ENCODE measurements around the gene TADA2A. TPM values are rescaled to one million over a fixed set of nuclear protein-coding genes. Genes with fewer than 3 reads are reported as not detected.

Gene TADA2A
- total RNA-seq, 4 donors from 2014 or later: 6.7 to 8.9 (median 7.6) TPM

DNA sequence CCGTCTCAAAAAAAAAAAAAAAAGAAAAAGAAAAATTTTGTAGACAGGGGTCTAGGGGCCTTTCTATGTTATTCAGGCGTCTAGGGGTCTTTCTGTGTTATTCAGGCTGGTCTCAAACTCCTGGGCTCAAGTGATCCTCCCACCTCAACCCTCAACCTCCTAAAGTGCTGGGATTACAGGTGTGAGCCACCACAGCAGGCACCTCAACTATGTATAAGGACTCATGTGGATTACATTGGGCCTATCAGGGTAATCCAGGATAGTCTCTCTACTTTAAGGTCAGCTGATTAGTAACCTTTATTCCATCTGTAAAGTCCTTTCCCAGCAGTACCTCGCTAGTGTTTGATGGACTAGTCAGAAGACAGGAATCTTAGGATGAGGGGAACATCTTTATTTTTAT is 22.4 kb downstream of the TADA2A start:
- Histone ChIP-seq H3K27ac (peak overlapping the region in 3 of 4 donors; percentile 78 to 89 (median 85)), H3K27me3 (no peaks in the 10 kb centered on the region), H3K4me3 (no peak overlapping the region), H3K9me3 (no peaks in the 10 kb centered on the region), H3K4me1 (peaks cover 0 to 25% (median 0%) of the 10 kb centered on the region in 3 donors), H3K36me3 (peaks cover 6 to 76% (median 18%) of the 10 kb centered on the region in 3 donors)
- WGBS, 2 donors: 85 to 94% methylated on average over 3 of the region's 3 CpGs
- DNase-seq: no peak
- no peak for TF ChIP-seq POLR2A (IDR thresholded peaks at IDR 0.05)
- TF ChIP-seq, protein P1, sequence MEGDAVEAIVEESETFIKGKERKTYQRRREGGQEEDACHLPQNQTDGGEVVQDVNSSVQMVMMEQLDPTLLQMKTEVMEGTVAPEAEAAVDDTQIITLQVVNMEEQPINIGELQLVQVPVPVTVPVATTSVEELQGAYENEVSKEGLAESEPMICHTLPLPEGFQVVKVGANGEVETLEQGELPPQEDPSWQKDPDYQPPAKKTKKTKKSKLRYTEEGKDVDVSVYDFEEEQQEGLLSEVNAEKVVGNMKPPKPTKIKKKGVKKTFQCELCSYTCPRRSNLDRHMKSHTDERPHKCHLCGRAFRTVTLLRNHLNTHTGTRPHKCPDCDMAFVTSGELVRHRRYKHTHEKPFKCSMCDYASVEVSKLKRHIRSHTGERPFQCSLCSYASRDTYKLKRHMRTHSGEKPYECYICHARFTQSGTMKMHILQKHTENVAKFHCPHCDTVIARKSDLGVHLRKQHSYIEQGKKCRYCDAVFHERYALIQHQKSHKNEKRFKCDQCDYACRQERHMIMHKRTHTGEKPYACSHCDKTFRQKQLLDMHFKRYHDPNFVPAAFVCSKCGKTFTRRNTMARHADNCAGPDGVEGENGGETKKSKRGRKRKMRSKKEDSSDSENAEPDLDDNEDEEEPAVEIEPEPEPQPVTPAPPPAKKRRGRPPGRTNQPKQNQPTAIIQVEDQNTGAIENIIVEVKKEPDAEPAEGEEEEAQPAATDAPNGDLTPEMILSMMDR (IDR thresholded peaks at IDR 0.05): no peak
- intact Hi-C loops (cut with DNase I): no loop called here

DNA sequence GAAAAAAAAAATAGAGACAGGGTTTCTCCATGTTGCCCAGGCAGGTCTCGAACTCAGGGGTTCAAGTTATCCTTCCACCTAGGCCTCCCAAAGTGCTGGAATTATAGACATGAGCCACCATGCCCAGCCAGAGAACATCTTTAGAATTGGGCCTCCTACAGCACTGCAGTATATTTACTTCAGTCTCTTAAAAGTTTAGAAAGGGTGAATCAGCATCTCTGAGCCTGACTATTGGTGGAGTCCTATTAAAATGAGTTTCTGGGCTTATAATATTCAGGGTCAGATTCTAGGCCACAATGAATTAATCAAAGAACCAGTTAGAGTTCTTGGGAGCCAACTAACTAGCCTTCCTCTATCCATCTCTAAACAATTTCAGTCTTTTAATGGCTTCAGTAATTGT is 22.8 kb downstream of the TADA2A start:
- TF ChIP-seq, protein P1 (IDR thresholded peaks at IDR 0.05): no peak
- no peak for TF ChIP-seq POLR2A (IDR thresholded peaks at IDR 0.05)
- Histone ChIP-seq H3K9me3 (no peaks in the 10 kb centered on the region), H3K27ac (peak overlapping the region; percentile 63 to 89 (median 82)), H3K4me3 (no peak overlapping the region), H3K4me1 (peaks cover 0 to 25% (median 0%) of the 10 kb centered on the region in 3 donors), H3K27me3 (no peaks in the 10 kb centered on the region), H3K36me3 (peaks cover 6 to 74% (median 13%) of the 10 kb centered on the region in 3 donors)
- intact Hi-C loops (cut with DNase I): no loop called here
- 93 to 94% methylated on average over 1 of the region's 1 CpG for WGBS, 2 donors
- no peak for DNase-seq

DNA sequence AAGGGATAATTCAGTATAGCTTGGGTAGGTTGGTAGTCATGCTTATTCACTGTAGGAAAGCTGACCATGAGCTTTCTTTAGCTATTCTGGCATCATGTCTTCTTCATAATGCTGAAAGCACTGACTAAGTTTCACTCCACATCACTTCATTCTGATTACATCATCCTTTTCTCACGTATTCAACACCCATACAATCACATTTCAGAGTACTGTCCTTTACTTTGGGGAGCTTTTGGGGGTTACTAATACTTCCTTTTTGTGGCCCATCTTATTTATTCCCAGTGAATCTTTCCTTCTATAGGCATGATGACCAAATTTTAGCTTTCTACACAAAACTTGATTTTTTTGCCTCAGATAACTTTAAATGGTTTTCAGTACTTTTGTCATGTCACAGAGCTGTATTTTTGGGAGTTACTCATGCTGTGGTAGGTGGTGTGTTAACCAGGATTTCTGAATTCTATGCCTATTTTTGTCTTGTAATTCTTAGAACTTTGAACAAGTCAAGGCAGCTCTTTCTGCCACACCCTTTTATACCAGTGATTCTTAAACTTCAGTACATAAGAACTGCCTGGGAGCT is 23.5 kb downstream of the TADA2A start:
- Histone ChIP-seq H3K27ac (peak overlapping the region; percentile 63 to 89 (median 82)), H3K9me3 (no peaks in the 10 kb centered on the region), H3K4me1 (peaks cover 0 to 25% (median 0%) of the 10 kb centered on the region in 3 donors), H3K27me3 (no peaks in the 10 kb centered on the region), H3K4me3 (no peak overlapping the region), H3K36me3 (peaks cover 2 to 71% (median 8%) of the 10 kb centered on the region in 3 donors)
- TF ChIP-seq, protein P1 (IDR thresholded peaks at IDR 0.05): no peak
- no peak for TF ChIP-seq POLR2A (IDR thresholded peaks at IDR 0.05)
- intact Hi-C loops (cut with DNase I): no loop called here
- WGBS, 2 donors: 20 to 24% methylated on average over 1 of the region's 1 CpG
- DNase-seq: no peak

DNA sequence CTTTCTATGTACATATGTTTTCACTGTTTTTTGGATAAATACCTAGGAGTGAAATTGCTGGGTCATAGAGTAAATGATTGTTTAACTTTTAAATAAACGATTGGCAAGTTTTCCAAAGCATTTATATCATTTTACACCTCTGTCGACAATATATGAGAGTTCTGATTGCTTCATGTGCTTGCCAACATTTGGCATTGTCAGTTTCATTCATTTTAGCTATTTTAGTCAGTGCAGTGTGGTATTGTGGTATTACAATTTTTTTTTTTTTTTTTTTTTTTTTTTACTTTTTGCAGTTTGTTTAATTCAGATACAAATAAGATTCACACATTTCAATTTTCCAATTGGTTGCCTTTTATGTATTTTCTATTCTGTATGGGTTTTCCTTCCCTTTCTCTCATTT is 26.0 kb downstream of the TADA2A start:
- no peaks in the 10 kb centered on the region for H3K9me3 ChIP-seq
- 84 to 90% methylated on average over 2 of the region's 2 CpGs for WGBS, 2 donors

DNA sequence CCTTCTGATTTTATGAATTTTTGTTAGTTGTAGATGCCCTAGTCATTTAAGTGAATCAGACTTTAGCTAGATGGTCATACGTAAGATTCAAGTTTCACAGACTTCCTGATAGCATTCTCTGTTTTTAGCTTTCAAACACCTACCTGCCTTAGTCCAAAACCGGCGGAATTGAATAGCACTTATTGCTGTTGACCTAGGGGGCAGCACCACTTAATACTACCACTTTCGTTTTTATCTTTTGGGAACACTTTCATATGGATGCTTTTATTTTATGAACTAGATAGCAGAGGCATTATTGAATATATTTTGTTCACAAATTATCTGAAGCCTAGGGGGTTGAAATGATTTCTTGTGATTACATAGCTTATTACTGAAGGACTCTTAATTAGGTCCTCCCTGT is 31.5 kb downstream of the TADA2A start:
- Histone ChIP-seq H3K9me3 (no peaks in the 10 kb centered on the region), H3K4me1 (no peaks in the 10 kb centered on the region), H3K27ac (no peak overlapping the region), H3K27me3 (no peaks in the 10 kb centered on the region), H3K36me3 (peaks cover 6 to 89% (median 21%) of the 10 kb centered on the region in 3 donors), H3K4me3 (no peak overlapping the region)
- intact Hi-C loops (cut with DNase I): no loop called here
- no peak for TF ChIP-seq POLR2A (IDR thresholded peaks at IDR 0.05)
- TF ChIP-seq, protein P1 (IDR thresholded peaks at IDR 0.05): peak in 1 of 6 experiments; percentile 19
- no peak for DNase-seq
- 69 to 76% methylated on average over 4 of the region's 4 CpGs for WGBS, 2 donors

More for the DNA sequence above, 26.0 kb downstream of the TADA2A start:
- no peaks in the 10 kb centered on the region for H3K27me3 ChIP-seq
- TF ChIP-seq POLR2A (IDR thresholded peaks at IDR 0.05): no peak
- TF ChIP-seq, protein P1 (IDR thresholded peaks at IDR 0.05): no peak
- peaks cover 0 to 25% (median 0%) of the 10 kb centered on the region in 3 donors for H3K4me1 ChIP-seq
- intact Hi-C loops (cut with DNase I): no loop called here
- H3K36me3 ChIP-seq: peaks cover 0 to 65% (median 3%) of the 10 kb centered on the region in 3 donors
- H3K27ac ChIP-seq: no peak overlapping the region
- H3K4me3 ChIP-seq: no peak overlapping the region
- DNase-seq: no peak
